Measurements from ENCODE around the gene GABBR2. TPM values are rescaled to one million over a fixed set of nuclear protein-coding genes. Genes with fewer than 3 reads are reported as not detected.

The GABBR2 gene
- total and polyA plus RNA-seq, 2 experiments from 2014 or later: 0.89 to 1.3 TPM

- TF ChIP-seq CTCF (conservative IDR thresholded peaks at IDR 0.05; ENCODE audit: low read depth in 2 of 2): no peak
- no peak for TF ChIP-seq REST (IDR thresholded peaks at IDR 0.05; ENCODE audit: unreplicated experiment)
- no peak for TF ChIP-seq EZH2phosphoT487 (IDR thresholded peaks at IDR 0.05; ENCODE audit: unreplicated experiment)
- TF ChIP-seq JUNB (IDR thresholded peaks at IDR 0.05; ENCODE audit: unreplicated experiment): no peak
- TF ChIP-seq POLR2AphosphoS5 (IDR thresholded peaks at IDR 0.05; ENCODE audit: low read depth): no peak
- TF ChIP-seq EZH2 (IDR thresholded peaks at IDR 0.05; ENCODE audit: low read depth, unreplicated experiment): no peak
- TF ChIP-seq ETS1 (IDR thresholded peaks at IDR 0.05): no peak
- TF ChIP-seq CREB1 (CRISPR knock-in tag; IDR thresholded peaks at IDR 0.05; ENCODE audit: low read depth): no peak
Observed at GRCh38 chr9:98318041-98318790, 390.5 kb downstream of the GABBR2 start (continued).

- TF ChIP-seq CREB1 (CRISPR knock-in tag; IDR thresholded peaks at IDR 0.05; ENCODE audit: low read depth) (no peak), EZH2 (IDR thresholded peaks at IDR 0.05; ENCODE audit: low read depth, unreplicated experiment) (no peak)
- no peak overlapping the region for H2AFZ ChIP-seq
- H3K27ac Mint-ChIP-seq: no peak overlapping the region
- peaks cover 11% of the 10 kb centered on the region; the same call in 1 of the 2 replicates for H3K4me1 ChIP-seq (ENCODE audit: insufficient read depth)
- H3F3A ChIP-seq (replicated peaks; ENCODE audit: low read depth): no peaks in the 10 kb centered on the region
- DNase-seq (ENCODE audit: low spot score) (no peak), ATAC-seq (no peak)
- no peaks in the 10 kb centered on the region for H3K79me2 ChIP-seq (replicated peaks; ENCODE audit: insufficient read depth)
- no peaks in the 10 kb centered on the region for H3K36me3 Mint-ChIP-seq (ENCODE audit: low read depth)
- H3K9me2 ChIP-seq (ENCODE audit: insufficient read depth): no peaks in the 10 kb centered on the region
- no peaks in the 10 kb centered on the region for H3K9me3 Mint-ChIP-seq
- peaks cover 8% of the 10 kb centered on the region for H3K27me3 Mint-ChIP-seq (ENCODE audit: insufficient read depth, low read depth, poor library complexity)
- no peak overlapping the region for H3K4me2 ChIP-seq
- H3K27me3 ChIP-seq (ENCODE audit: insufficient read depth): no peaks in the 10 kb centered on the region
- no peaks in the 10 kb centered on the region for H4K20me1 ChIP-seq (replicated peaks; ENCODE audit: insufficient read depth)
- no peaks in the 10 kb centered on the region for H3K36me3 ChIP-seq (ENCODE audit: insufficient read depth)
- peaks cover 12% of the 10 kb centered on the region; the same call in 2 of the 3 replicates for H3K4me1 Mint-ChIP-seq
- no peak overlapping the region for H3K4me3 Mint-ChIP-seq
- H3K4me3 ChIP-seq: no peak overlapping the region
- H3K27ac ChIP-seq (ENCODE audit: low read depth): no peak overlapping the region
Observed at GRCh38 chr9:98317134-98317857, 391.4 kb downstream of the GABBR2 start.

Measured in GM23338 (cell line).